ENCODE results near the gene EIF6.

DNA sequence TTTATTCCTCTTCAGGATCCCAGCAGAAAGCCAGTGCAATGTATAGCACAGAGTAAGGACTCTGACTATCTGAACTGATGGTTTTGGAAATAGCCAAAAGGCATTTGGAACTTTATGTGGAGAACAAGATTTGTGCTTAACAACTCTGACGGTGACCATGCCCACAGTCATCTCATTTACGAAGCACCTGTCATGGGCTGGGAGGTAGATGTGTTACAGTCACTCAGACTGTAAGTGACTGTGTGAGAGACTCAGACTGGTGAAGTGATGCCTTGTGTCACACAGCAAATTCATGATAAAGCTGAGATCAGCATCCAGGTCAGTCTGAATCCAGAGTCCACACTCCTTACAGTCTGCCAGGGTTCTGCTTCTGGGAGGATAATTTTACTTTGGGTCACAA, 31.5 kb upstream of the EIF6 start:
- no peak for TF ChIP-seq POLR2A (IDR thresholded peaks at IDR 0.05)
- TF ChIP-seq, protein P1, sequence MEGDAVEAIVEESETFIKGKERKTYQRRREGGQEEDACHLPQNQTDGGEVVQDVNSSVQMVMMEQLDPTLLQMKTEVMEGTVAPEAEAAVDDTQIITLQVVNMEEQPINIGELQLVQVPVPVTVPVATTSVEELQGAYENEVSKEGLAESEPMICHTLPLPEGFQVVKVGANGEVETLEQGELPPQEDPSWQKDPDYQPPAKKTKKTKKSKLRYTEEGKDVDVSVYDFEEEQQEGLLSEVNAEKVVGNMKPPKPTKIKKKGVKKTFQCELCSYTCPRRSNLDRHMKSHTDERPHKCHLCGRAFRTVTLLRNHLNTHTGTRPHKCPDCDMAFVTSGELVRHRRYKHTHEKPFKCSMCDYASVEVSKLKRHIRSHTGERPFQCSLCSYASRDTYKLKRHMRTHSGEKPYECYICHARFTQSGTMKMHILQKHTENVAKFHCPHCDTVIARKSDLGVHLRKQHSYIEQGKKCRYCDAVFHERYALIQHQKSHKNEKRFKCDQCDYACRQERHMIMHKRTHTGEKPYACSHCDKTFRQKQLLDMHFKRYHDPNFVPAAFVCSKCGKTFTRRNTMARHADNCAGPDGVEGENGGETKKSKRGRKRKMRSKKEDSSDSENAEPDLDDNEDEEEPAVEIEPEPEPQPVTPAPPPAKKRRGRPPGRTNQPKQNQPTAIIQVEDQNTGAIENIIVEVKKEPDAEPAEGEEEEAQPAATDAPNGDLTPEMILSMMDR (IDR thresholded peaks at IDR 0.05), result no peak
- no peak for TF ChIP-seq EP300 (IDR thresholded peaks at IDR 0.05)
- no peak for TF ChIP-seq POLR2AphosphoS5 (IDR thresholded peaks at IDR 0.05)

All from sigmoid colon (tissue), 4 donors.